Upper lobe of right lung (tissue), 1 donor: ENCODE measurements around the gene MRPS22. TPM values are rescaled to one million over a fixed set of nuclear protein-coding genes. Genes with fewer than 3 reads are reported as not detected.

ENCODE experiments used
- ATAC-seq: fragments of 200-7000 bp; cut with Tn5 transposase; one replicate; pipeline ENCODE4 v1.9.1; 2020; ENCODE audit warnings: mild to moderate bottlenecking, moderate library complexity
- DNase-seq: peaks from one replicate; pipeline ENCODE4 v3.0.0-alpha.2; 2020
- H3K27ac ChIP-seq: fragments of 200-600 bp; one replicate; pipeline ENCODE4 v1.8.0; 2022
- H3K27me3 ChIP-seq: fragments of 200-600 bp; one replicate; pipeline ENCODE4 v1.8.0; 2022; ENCODE audit warnings: mild to moderate bottlenecking
- H3K36me3 ChIP-seq: fragments of 200-600 bp; one replicate; pipeline ENCODE4 v1.8.0; 2022
- H3K4me1 ChIP-seq: fragments of 200-600 bp; one replicate; pipeline ENCODE4 v1.8.0; 2022
- H3K4me3 ChIP-seq: fragments of 200-600 bp; one replicate; pipeline ENCODE4 v1.8.0; 2022; ENCODE audit warnings: mild to moderate bottlenecking
- H3K9me3 ChIP-seq: fragments of 200-600 bp; one replicate; pipeline ENCODE4 v1.8.0; 2022
- CTCF ChIP-seq: fragments of 200-600 bp; IDR thresholded peaks from one replicate; pipeline ENCODE4 v1.8.0; 2022; ENCODE audit warnings: antibody characterized with exemption
- intact Hi-C: fragments of 100-400 bp; cut with DNase I; formaldehyde crosslinking; loops from one replicate; pipeline ENCODE4 v1.11.0; 2022
- total RNA-seq: library from RNA; stranded (reverse); fragmentation: NEBNext Ultra II Directional; extraction: Animal tissue kit (Norgen Biotek cat#: 25700); gene quantifications from one replicate; pipeline ENCODE4 v1.2.1, GENCODE V29; 2021
- donor health status: DM: no; HTN: yes; CAD: no; lungs with severe emphysema.

Gene MRPS22
- total RNA-seq, 1 donor from 2014 or later, result 31.1 TPM

GRCh38 chr3:139302801-139303113 is 41.1 kb upstream of the MRPS22 start:
- intact Hi-C loops, result no loop called here
- ATAC-seq, result no peak

GRCh38 chr3:139303216-139303615 is 40.6 kb upstream of the MRPS22 start:
- H3K27me3 ChIP-seq, result no peaks in the 10 kb centered on the region
- no peaks in the 10 kb centered on the region for H3K9me3 ChIP-seq
- no peak overlapping the region for H3K27ac ChIP-seq
- H3K36me3 ChIP-seq, result no peaks in the 10 kb centered on the region
- ATAC-seq (no peak), DNase-seq (no peak)
- no peaks in the 10 kb centered on the region for H3K4me1 ChIP-seq
- H3K4me3 ChIP-seq, result no peak overlapping the region
- intact Hi-C loops, result no loop called here
- no peak for TF ChIP-seq CTCF

More at GRCh38 chr3:139302801-139303113, 41.1 kb upstream of the MRPS22 start:
- Histone ChIP-seq H3K4me1 (no peaks in the 10 kb centered on the region), H3K9me3 (no peaks in the 10 kb centered on the region), H3K27ac (no peak overlapping the region), H3K27me3 (no peaks in the 10 kb centered on the region), H3K36me3 (no peaks in the 10 kb centered on the region), H3K4me3 (no peak overlapping the region)
- TF ChIP-seq CTCF, result no peak
- no peak for DNase-seq

GRCh38 chr3:139304383-139304782 is 39.4 kb upstream of the MRPS22 start:
- no peak for DNase-seq
- intact Hi-C loops, result no loop called here

GRCh38 chr3:139306078-139306477 is 37.7 kb upstream of the MRPS22 start:
- no peaks in the 10 kb centered on the region for H3K27me3 ChIP-seq
- no peak overlapping the region for H3K4me3 ChIP-seq
- ATAC-seq (no peak), DNase-seq (no peak)
- no peak overlapping the region for H3K27ac ChIP-seq
- no peak for TF ChIP-seq CTCF
- H3K4me1 ChIP-seq, result no peaks in the 10 kb centered on the region
- H3K36me3 ChIP-seq, result no peaks in the 10 kb centered on the region
- intact Hi-C loops, result no loop called here
- H3K9me3 ChIP-seq, result no peaks in the 10 kb centered on the region

More at GRCh38 chr3:139304383-139304782, 39.4 kb upstream of the MRPS22 start:
- H3K27me3 ChIP-seq, result no peaks in the 10 kb centered on the region
- H3K4me3 ChIP-seq, result no peak overlapping the region
- no peaks in the 10 kb centered on the region for H3K36me3 ChIP-seq
- no peaks in the 10 kb centered on the region for H3K9me3 ChIP-seq
- no peaks in the 10 kb centered on the region for H3K4me1 ChIP-seq
- no peak for TF ChIP-seq CTCF
- ATAC-seq, result no peak
- H3K27ac ChIP-seq, result no peak overlapping the region

- no peaks in the 10 kb centered on the region for H3K36me3 ChIP-seq
- H3K4me3 ChIP-seq, result no peak overlapping the region
- DNase-seq (no peak), ATAC-seq (no peak)
- H3K27ac ChIP-seq, result no peak overlapping the region
- H3K27me3 ChIP-seq, result no peaks in the 10 kb centered on the region
- TF ChIP-seq CTCF, result no peak
- no peaks in the 10 kb centered on the region for H3K9me3 ChIP-seq
- intact Hi-C loops, result no loop called here
- no peaks in the 10 kb centered on the region for H3K4me1 ChIP-seq
Observed at GRCh38 chr3:139307072-139307491, 36.7 kb upstream of the MRPS22 start.
